Measurements from ENCODE around the gene HEPHL1. TPM values are rescaled to one million over a fixed set of nuclear protein-coding genes. Genes with fewer than 3 reads are reported as not detected.

The HEPHL1 gene
- total and polyA plus RNA-seq, 2 donors (not counting 1 experiment from before 2014, with no cell fraction given) = not detected

DNA sequence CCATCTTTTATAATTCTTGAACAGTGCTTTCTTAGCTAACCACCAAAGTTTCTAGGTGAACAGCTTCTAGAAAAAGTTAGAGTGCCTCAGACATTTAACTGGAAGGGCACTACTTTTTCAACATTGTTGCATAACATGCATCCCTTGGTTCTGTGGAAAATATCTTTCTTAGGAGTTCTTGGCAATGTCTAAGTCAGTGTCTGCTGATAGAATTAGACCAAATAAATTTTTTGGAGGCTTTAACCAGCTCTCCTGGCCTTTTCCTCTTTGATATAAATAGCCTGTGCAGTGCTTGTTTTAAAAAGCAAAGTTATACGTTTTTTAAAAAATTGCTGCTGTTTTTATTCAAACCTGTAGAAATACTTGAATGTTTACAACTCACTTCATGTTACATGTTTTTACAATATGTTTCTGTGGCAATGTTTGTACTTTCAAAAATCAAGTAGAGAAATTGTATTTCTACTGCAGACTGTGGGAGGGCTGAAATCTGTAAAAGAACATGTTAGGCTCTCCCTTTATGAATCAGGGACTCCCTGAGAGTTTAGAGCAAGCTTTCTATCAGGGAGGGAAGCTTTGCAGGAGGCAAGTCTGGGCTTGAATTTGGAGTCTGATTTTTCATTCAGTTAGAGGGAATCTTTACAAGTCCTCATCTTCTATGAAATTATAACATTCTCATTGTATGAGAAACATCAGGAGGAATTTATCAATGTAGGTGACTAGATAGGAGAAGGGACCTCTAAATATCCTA is 91.2 kb downstream of the HEPHL1 start:
- peaks cover 20% of the 10 kb centered on the region for H3K27me3 Mint-ChIP-seq
- TF ChIP-seq, protein P1, sequence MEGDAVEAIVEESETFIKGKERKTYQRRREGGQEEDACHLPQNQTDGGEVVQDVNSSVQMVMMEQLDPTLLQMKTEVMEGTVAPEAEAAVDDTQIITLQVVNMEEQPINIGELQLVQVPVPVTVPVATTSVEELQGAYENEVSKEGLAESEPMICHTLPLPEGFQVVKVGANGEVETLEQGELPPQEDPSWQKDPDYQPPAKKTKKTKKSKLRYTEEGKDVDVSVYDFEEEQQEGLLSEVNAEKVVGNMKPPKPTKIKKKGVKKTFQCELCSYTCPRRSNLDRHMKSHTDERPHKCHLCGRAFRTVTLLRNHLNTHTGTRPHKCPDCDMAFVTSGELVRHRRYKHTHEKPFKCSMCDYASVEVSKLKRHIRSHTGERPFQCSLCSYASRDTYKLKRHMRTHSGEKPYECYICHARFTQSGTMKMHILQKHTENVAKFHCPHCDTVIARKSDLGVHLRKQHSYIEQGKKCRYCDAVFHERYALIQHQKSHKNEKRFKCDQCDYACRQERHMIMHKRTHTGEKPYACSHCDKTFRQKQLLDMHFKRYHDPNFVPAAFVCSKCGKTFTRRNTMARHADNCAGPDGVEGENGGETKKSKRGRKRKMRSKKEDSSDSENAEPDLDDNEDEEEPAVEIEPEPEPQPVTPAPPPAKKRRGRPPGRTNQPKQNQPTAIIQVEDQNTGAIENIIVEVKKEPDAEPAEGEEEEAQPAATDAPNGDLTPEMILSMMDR (IDR thresholded peaks at IDR 0.05) = no peak
- no peak for TF ChIP-seq EZH2 (IDR thresholded peaks at IDR 0.05; ENCODE audit: borderline replicate concordance, insufficient read depth, low read depth, low read length, poor library complexity, severe bottlenecking)
- Histone ChIP-seq H3K36me3 (replicated peaks in 1 of 2; ENCODE audit: control extremely low read depth in 1 of 2, control insufficient read depth in 1 of 2, extremely low read depth in 1 of 2, insufficient read depth in 2 of 2, low read length in 1 of 2) (no peaks in the 10 kb centered on the region), H3K27me3 (replicated peaks in 1 of 4; ENCODE audit: control extremely low read depth in 1 of 4, control insufficient read depth in 3 of 4, insufficient read depth in 4 of 4, low read length in 3 of 4) (no peaks in the 10 kb centered on the region), H3K4me1 (ENCODE audit: control insufficient read depth in 2 of 2, insufficient read depth in 2 of 2, low read length in 2 of 2) (no peaks in the 10 kb centered on the region), H4K20me1 (ENCODE audit: control insufficient read depth, insufficient read depth, low read length, poor library complexity, severe bottlenecking) (no peaks in the 10 kb centered on the region), H2AFZ (ENCODE audit: insufficient read depth, low read depth, low read length, poor library complexity, severe bottlenecking) (no peak overlapping the region), H3K27ac (ENCODE audit: low read length in 2 of 2) (no peak overlapping the region), H3K4me3 (ENCODE audit: control extremely low read depth in 1 of 5, extremely low read depth in 1 of 5, insufficient read depth in 1 of 5, low read depth in 2 of 5, low read length in 4 of 5) (no peak overlapping the region), H3K79me2 (ENCODE audit: control insufficient read depth, insufficient read depth, low read length) (no peaks in the 10 kb centered on the region), H3K9ac (ENCODE audit: low read length) (no peak overlapping the region), H3K9me3 (ENCODE audit: control extremely low read depth in 1 of 3, control insufficient read depth in 2 of 3, insufficient read depth in 1 of 3, low read length in 2 of 3) (no peaks in the 10 kb centered on the region), H3K4me2 (replicated peaks; ENCODE audit: low read depth, low read length, poor library complexity, severe bottlenecking) (no peak overlapping the region)
- no peak overlapping the region for H3K4me3 Mint-ChIP-seq
- intact Hi-C loops (cut with micrococcal nuclease) = no loop called here
- no CpG with 5 or more reads among the region's 1 CpG for WGBS (ENCODE audit: insufficient coverage)
- H3K27ac Mint-ChIP-seq = no peak overlapping the region
- ChIA-PET POLR2A (no interaction called here), CTCF (no interaction called here)
- ATAC-seq (ENCODE audit: low read depth) (no peak), DNase-seq (no peak)
- no peaks in the 10 kb centered on the region for H3K9me3 Mint-ChIP-seq (ENCODE audit: insufficient read depth)
- H3K4me1 Mint-ChIP-seq = no peaks in the 10 kb centered on the region

DNA sequence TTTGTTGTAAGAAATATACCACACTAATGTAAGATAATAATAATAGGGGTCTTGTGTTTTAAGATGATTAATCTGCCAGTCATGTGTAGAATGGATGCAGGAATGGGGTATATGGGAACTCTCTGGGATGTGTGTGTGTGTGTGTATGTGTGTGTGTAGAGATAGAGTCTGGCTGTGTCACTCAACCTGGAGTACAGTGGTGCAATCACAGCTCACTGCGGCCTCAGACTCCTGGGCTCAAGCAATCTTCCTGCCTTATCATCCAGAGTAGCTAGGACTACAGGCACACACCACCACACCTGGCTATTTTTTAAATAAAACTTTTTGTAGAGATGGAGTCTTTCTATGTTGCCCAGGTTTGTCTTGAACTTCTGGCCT is 96.0 kb downstream of the HEPHL1 start:
- Mint-ChIP-seq H3K27me3 (peaks cover 11% of the 10 kb centered on the region), H3K4me1 (no peaks in the 10 kb centered on the region), H3K4me3 (no peak overlapping the region), H3K9me3 (ENCODE audit: insufficient read depth) (no peaks in the 10 kb centered on the region), H3K27ac (no peak overlapping the region)
- intact Hi-C loops (cut with micrococcal nuclease) = no loop called here
- Histone ChIP-seq H3K79me2 (ENCODE audit: control insufficient read depth, insufficient read depth, low read length) (no peaks in the 10 kb centered on the region), H3K4me3 (ENCODE audit: control extremely low read depth in 1 of 5, extremely low read depth in 1 of 5, insufficient read depth in 1 of 5, low read depth in 2 of 5, low read length in 4 of 5) (no peak overlapping the region), H3K27ac (ENCODE audit: low read length in 2 of 2) (no peak overlapping the region), H4K20me1 (ENCODE audit: control insufficient read depth, insufficient read depth, low read length, poor library complexity, severe bottlenecking) (no peaks in the 10 kb centered on the region), H3K9ac (ENCODE audit: low read length) (no peak overlapping the region), H3K9me3 (ENCODE audit: control extremely low read depth in 1 of 3, control insufficient read depth in 2 of 3, insufficient read depth in 1 of 3, low read length in 2 of 3) (peaks cover 0 to 3% (median 1%) of the 10 kb centered on the region in 3 donors), H3K27me3 (replicated peaks in 1 of 4; ENCODE audit: control extremely low read depth in 1 of 4, control insufficient read depth in 3 of 4, insufficient read depth in 4 of 4, low read length in 3 of 4) (no peaks in the 10 kb centered on the region), H3K4me2 (replicated peaks; ENCODE audit: low read depth, low read length, poor library complexity, severe bottlenecking) (no peak overlapping the region), H3K4me1 (ENCODE audit: control insufficient read depth in 2 of 2, insufficient read depth in 2 of 2, low read length in 2 of 2) (no peaks in the 10 kb centered on the region), H2AFZ (ENCODE audit: insufficient read depth, low read depth, low read length, poor library complexity, severe bottlenecking) (no peak overlapping the region), H3K36me3 (replicated peaks in 1 of 2; ENCODE audit: control extremely low read depth in 1 of 2, control insufficient read depth in 1 of 2, extremely low read depth in 1 of 2, insufficient read depth in 2 of 2, low read length in 1 of 2) (no peaks in the 10 kb centered on the region)
- no CpG with 5 or more reads among the region's 1 CpG for WGBS (ENCODE audit: insufficient coverage)
- TF ChIP-seq, protein P1 (IDR thresholded peaks at IDR 0.05) = no peak
- no peak for TF ChIP-seq EZH2 (IDR thresholded peaks at IDR 0.05; ENCODE audit: borderline replicate concordance, insufficient read depth, low read depth, low read length, poor library complexity, severe bottlenecking)
- CTCF ChIA-PET = no interaction called here
- no peak for ATAC-seq (ENCODE audit: low read depth)
- no peak for DNase-seq
- POLR2A ChIA-PET = no interaction called here

All from B cell (primary cell).